ENCODE measurements around the gene ARHGAP5. TPM values are rescaled to one million over a fixed set of nuclear protein-coding genes. Genes with fewer than 3 reads are reported as not detected.

The ARHGAP5 gene
- total RNA-seq, 4 donors from 2014 or later: 85.8 to 167 (median 104) TPM

- TF ChIP-seq CTCF (IDR thresholded peaks at IDR 0.05) (no peak), EP300 (IDR thresholded peaks at IDR 0.05) (no peak), POLR2A (IDR thresholded peaks at IDR 0.05) (no peak)
- 1% methylated on average over 21 to 23 of the region's 23 CpGs for WGBS, 2 donors
- no peaks in the 10 kb centered on the region for H3K9me3 ChIP-seq
- peak overlapping the region; percentile 92 to 98 (median 98) for H3K27ac ChIP-seq
- DNase-seq (ENCODE audit: low spot score in 2 of 2): peak in 1 of 2 donors; percentile 33
- peaks cover 0 to 61% (median 17%) of the 10 kb centered on the region in 4 donors for H3K4me1 ChIP-seq
- peak overlapping the region; percentile 58 to 97 (median 76) for H3K4me3 ChIP-seq
- no peaks in the 10 kb centered on the region for H3K36me3 ChIP-seq
- no peaks in the 10 kb centered on the region for H3K27me3 ChIP-seq
These were observed 1.3 kb upstream of the ARHGAP5 start for GRCh38 chr14:32075672-32076277.

GRCh38 chr14:32076278-32077080, 625 bp upstream of the ARHGAP5 start:
- H3K27me3 ChIP-seq: no peaks in the 10 kb centered on the region
- H3K9me3 ChIP-seq: no peaks in the 10 kb centered on the region
- peak; percentile 89 to 92 for DNase-seq (ENCODE audit: low spot score in 2 of 2)
- H3K36me3 ChIP-seq: no peaks in the 10 kb centered on the region
- peaks cover 0 to 67% (median 19%) of the 10 kb centered on the region in 4 donors for H3K4me1 ChIP-seq
- peak; percentile 25 to 94 for TF ChIP-seq EP300 (IDR thresholded peaks at IDR 0.05)
- TF ChIP-seq POLR2A (IDR thresholded peaks at IDR 0.05): peak in 1 of 2 donors; percentile 69
- TF ChIP-seq CTCF (IDR thresholded peaks at IDR 0.05): no peak
- H3K4me3 ChIP-seq: peak overlapping the region; percentile 73 to 97 (median 88)
- H3K27ac ChIP-seq: peak overlapping the region; percentile 92 to 100 (median 98)
- 1 to 2% methylated on average over 38 to 73 of the region's 76 CpGs for WGBS, 2 donors

GRCh38 chr14:32078023-32078857, 1.1 kb downstream of the ARHGAP5 start:
- no peaks in the 10 kb centered on the region for H3K36me3 ChIP-seq
- peak overlapping the region; percentile 73 to 97 (median 88) for H3K4me3 ChIP-seq
- 2 to 3% methylated on average over 28 of the region's 28 CpGs for WGBS, 2 donors
- peak overlapping the region; percentile 92 to 100 (median 98) for H3K27ac ChIP-seq
- no peaks in the 10 kb centered on the region for H3K9me3 ChIP-seq
- TF ChIP-seq CTCF (IDR thresholded peaks at IDR 0.05) (no peak), EP300 (IDR thresholded peaks at IDR 0.05) (peak in 1 of 2 donors; percentile 17)
- H3K4me1 ChIP-seq: peaks cover 0 to 72% (median 20%) of the 10 kb centered on the region in 4 donors
- H3K27me3 ChIP-seq: no peaks in the 10 kb centered on the region
- DNase-seq (ENCODE audit: low spot score in 2 of 2): peak in 1 of 2 donors; percentile 47

GRCh38 chr14:32078858-32079216, 1.7 kb downstream of the ARHGAP5 start:
- peaks cover 0 to 72% (median 20%) of the 10 kb centered on the region in 4 donors for H3K4me1 ChIP-seq
- TF ChIP-seq EP300 (IDR thresholded peaks at IDR 0.05) (no peak), POLR2A (IDR thresholded peaks at IDR 0.05) (no peak), CTCF (IDR thresholded peaks at IDR 0.05) (no peak)
- H3K9me3 ChIP-seq: no peaks in the 10 kb centered on the region
- H3K4me3 ChIP-seq: peak overlapping the region; percentile 73 to 97 (median 88)
- peak overlapping the region in 3 of 4 donors; percentile 92 to 100 (median 98) for H3K27ac ChIP-seq
- H3K27me3 ChIP-seq: no peaks in the 10 kb centered on the region
- WGBS, 2 donors: 22 to 23% methylated on average over 7 of the region's 7 CpGs
- H3K36me3 ChIP-seq: no peaks in the 10 kb centered on the region
- no peak for DNase-seq (ENCODE audit: low spot score in 2 of 2)
